Fibroblast of mammary gland (primary cell): ENCODE results near the gene ETAA1.
A peak's percentile ranks its signal among the peaks of the same experiment; 100 is the strongest.

ENCODE experiments used
- DNase-seq: peaks from one replicate; pipeline ENCODE4 v3.0.0-alpha.2; 2010; ENCODE audit warnings: low read depth
- H3K4me3 ChIP-seq: 2 replicates; pipeline ENCODE4 v1.5.1; 2011; ENCODE audit warnings: low read depth, mild to moderate bottlenecking, low read length, moderate library complexity; ENCODE audit not compliant: control insufficient read depth
- CTCF ChIP-seq: conservative IDR thresholded peaks from 2 replicates; pipeline ENCODE4 v1.5.1; 2011; ENCODE audit warnings: low read depth, low read length, inconsistent platforms; ENCODE audit not compliant: control insufficient read depth, insufficient read depth

ETAA1 gene

GRCh38 chr2:67448648-67449047, 51.5 kb downstream of the ETAA1 start:
- no peak for DNase-seq
- no peak for TF ChIP-seq CTCF
- H3K4me3 ChIP-seq, result no peak overlapping the region

- peak; percentile 98 for DNase-seq
Measured at GRCh38 chr2:67451086-67451832, 54.1 kb downstream of the ETAA1 start.

DNA sequence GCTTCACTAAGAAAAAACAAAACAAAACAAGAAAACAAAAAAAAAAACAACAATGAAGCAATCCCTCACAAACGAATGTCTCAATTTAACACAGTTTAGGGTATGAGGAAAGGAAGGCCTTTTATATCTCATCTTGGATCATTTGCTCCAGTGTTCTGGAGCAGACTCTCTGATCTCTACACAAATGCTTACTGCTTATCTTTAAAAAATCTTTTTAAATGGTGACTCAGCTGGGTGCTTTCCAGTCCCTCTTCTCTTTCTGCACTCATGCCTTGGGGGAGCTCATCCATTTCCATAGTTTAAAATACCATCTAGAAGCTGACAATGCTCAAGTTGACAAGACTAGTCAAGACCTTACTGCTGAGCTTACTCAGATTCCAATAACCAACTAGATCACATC, 56.2 kb downstream of the ETAA1 start:
- no peak overlapping the region for H3K4me3 ChIP-seq
- TF ChIP-seq CTCF, result no peak
- peak; percentile 26 for DNase-seq

More at GRCh38 chr2:67451086-67451832, 54.1 kb downstream of the ETAA1 start:
- no peak overlapping the region for H3K4me3 ChIP-seq
- no peak for TF ChIP-seq CTCF

- no peak overlapping the region for H3K4me3 ChIP-seq
- no peak for DNase-seq
- no peak for TF ChIP-seq CTCF
Measured at GRCh38 chr2:67455219-67456142, 58.3 kb downstream of the ETAA1 start.

DNA sequence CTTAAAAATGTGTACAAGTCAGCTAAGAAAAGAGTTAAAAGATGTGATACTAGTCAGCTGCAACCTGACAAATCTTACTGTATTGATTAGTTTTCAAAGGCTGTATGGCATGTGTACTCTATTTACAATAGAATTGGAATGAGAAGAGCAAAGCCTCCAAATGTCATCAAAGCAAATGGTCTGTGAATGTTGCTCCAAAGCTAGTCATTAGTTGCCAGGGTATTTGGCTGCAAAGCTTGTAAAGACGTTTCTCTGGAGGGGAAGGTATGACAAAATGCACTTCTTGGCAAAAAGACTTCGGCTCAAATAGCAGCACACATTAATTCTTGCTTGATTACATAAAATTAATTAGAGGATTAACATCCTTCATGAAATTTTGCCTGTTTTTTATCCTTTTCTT, 59.3 kb downstream of the ETAA1 start:
- no peak for TF ChIP-seq CTCF

DNA sequence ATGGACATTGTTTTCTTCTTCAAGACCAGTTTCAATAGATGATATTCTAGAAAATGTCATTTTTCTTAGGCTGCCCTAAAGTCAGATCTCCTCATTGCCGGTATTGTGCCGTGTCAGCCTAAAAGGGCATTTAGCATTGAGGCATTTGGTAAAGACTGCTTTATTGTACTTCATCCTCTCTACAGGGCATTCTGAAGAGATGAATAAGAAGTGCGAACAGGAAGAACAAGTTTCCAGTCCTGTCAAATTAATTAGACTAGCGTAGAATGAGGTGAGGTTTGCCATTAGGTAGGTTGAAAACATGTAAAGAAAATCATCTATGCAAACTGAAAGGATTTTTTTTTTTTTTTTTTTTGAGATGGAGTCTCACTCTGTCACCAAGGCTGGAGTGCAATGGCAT, 60.6 kb downstream of the ETAA1 start:
- TF ChIP-seq CTCF, result no peak
- no peak for DNase-seq
- H3K4me3 ChIP-seq, result no peak overlapping the region

More for the DNA sequence above, 59.3 kb downstream of the ETAA1 start:
- no peak for DNase-seq
- H3K4me3 ChIP-seq, result no peak overlapping the region
